GM18499 (cell line): Measurements from ENCODE around the gene PERCC1.

Source experiments
- ATAC-seq: cut with Tn5 transposase; IDR thresholded peaks from one replicate; pipeline ENCODE4 v1.9.1; 2021; ENCODE audit warnings: moderate number of reproducible peaks; ENCODE audit not compliant: insufficient read depth, unreplicated experiment

The PERCC1 gene

DNA sequence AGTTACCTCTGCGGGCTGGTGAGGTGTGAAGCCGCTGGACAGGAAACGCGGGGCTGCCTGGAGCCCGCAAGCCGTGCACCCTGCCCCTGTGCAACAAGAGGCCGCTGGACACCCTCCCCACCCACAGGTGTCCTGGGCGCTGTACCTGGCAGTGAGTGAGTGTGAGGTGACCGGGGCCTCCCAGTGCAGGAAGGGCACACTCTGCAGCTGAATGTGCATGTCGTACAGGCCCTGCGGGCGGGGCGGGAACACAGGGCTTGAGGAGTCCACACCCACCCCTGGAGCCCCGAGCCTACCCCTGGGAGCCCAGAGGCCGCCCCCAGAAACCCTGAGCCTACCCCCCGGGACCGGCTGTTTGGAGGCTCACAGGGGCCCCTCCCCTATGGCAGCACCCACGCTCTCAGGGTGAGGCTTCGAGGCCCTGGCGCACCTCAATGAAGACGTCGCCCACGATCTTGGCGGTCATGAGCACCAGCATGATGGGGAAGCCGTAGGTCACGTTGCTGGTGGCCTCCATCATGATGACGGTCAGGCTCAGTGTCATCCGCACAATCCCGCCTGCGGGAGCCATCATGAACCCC lies 17.7 kb downstream of the PERCC1 start:
- no peak for ATAC-seq

DNA sequence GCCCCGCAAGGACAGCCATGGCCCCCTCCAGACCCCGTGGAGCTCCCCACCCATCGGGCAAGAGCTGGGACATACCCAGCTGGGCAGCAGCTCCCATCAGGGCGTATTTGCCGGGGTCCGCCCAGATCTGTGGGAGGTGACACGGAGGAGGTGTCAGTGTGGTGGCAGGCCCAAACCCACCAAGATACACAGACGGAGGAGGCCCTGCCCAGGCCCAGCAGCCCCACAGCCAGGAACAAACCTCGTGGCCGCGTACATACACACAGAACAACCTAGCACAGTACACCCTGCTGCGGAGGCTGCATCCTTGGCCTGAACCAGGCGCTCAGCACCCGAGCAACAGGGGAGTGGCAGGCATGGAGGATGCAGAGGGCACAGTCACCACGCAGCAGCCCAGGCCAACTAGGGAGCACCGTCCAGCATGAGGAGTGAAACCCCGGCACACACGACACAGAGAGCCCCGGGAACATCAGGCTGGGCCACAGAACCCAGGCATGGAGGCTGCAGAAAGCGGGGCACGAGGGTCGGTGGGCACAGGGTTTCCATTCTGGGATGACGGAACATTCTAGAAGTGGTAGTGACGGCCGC lies 18.4 kb downstream of the PERCC1 start:
- ATAC-seq, result no peak

DNA sequence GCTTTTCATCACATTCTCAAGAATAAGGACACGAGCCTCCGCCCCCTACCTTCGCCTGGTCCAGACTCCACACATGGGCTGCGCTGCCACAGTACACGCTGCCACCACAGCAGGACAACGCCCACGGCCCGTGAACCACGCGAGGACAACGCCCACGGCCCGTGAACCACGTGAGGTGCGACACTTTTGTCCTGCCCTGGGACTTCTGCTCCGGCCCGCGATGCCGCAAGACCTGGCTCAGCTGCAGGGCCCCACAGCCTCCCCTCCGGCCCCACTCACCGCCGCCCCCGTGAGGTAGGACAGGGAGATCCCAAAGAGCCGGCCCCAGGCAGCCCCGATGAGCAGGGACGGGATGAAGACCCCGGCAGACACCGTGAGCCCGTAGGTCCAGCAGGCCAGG lies 19.3 kb downstream of the PERCC1 start:
- ATAC-seq, result no peak

DNA sequence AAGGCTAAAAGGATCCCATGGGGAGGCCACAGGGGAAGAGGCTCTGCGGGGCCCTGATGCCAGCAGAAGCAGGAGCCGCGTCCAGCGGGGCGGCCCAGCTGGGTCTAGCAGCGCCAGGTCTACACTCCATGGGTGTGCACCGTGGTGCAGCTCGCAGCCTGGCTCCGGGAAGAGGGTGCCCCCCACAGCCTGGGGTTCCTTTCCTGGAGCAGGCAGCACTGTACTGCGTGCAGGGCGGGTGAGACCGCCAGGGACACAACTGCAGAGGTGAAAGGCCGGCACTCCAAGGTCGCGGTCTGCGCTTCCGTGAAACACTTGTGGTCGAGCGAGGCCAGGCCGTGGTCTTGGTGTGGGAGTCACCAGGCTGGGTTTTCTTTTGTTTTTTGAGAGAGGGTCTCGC lies 20.0 kb downstream of the PERCC1 start:
- ATAC-seq, result no peak

DNA sequence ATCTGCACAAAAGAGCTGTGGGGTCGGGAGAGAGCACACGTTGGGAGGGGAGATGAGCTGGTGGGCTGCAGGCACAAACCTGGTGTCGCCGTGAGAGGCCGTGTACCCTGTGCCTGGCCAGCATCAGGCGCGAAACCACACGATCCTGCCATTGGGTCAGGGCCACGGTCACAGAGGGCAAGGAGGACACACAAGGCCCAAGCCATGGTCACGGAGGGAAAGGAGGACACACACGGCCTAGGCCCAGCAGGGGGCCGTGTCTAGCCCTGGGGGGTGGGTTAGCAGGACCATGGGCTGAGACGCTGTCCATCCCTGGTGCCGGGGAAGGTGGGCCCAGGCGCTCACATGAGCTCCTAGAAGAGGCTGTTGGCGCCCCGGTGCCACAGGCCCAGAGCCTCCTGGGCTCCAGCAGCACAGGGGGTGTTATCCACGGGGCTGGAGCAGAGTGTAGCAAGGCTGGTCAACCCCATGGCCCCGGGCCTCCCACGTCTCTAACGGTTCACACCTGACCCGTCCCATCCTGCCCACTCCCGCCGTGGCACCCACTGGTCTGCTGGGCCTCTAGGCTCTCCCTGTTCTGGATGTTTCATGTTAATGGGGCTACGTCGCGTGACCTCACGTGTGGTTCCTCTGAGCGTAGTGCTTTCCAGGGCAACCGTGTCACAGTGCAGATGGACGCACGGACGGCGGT lies 21.0 kb downstream of the PERCC1 start:
- no peak for ATAC-seq

DNA sequence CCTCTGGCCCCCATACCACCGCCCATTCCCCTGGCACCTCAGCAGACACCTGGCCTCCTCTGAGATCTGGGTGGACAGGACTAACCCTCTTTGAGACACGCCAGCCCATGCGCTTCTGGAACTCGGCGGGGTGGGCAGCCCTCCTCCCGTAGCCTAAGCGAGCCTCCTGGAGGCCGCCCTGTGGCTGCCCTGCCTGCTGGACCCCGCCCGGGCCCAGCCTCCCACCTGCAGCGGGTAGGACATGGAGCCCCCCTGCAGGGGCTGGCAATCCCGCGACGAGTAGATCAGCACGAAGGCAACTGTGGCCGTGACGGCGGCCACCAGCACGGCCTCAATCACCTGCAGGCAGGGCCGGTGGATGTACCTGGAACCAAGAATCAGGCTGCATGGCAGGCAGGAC lies 21.7 kb downstream of the PERCC1 start:
- ATAC-seq, result no peak

DNA sequence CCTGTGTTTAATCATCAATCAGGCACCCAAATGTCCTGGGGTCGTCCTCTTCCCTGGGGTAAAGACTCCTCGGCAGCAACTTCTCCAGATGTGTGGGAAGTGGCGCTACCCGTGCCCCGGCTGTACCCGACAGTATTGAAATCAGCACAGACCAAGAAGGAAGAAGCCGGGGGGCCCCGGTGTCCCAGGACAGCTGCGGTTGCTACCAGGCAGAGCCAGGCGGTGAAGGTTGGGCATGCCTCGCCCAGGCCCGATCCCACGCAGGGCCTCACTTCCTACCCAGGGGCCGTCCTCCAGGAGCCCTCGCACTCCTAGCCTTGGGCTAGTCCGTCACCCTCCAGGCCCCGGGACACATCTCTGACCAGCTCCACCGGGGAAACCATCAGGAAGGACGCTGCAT lies 22.4 kb downstream of the PERCC1 start:
- no peak for ATAC-seq

DNA sequence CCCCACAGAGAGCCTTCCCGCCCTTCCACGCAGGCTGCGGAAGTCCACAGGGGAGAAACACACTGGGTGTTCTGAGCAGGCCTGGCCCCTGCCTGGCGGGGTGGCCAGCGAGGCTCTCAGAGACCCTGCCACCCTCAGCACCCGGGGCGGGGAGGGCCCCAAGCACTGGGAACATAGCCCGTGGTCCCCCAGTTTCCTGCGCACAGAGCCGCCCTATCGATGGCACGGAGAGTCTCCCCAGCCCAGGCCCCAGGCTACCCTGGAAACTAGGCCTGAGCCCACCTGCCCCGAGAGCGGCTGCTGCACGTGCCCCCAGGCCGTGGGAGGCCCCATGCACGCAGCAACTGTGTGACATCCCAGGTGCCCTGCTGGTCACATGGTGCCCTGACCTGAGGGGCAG lies 23.7 kb downstream of the PERCC1 start:
- no peak for ATAC-seq

DNA sequence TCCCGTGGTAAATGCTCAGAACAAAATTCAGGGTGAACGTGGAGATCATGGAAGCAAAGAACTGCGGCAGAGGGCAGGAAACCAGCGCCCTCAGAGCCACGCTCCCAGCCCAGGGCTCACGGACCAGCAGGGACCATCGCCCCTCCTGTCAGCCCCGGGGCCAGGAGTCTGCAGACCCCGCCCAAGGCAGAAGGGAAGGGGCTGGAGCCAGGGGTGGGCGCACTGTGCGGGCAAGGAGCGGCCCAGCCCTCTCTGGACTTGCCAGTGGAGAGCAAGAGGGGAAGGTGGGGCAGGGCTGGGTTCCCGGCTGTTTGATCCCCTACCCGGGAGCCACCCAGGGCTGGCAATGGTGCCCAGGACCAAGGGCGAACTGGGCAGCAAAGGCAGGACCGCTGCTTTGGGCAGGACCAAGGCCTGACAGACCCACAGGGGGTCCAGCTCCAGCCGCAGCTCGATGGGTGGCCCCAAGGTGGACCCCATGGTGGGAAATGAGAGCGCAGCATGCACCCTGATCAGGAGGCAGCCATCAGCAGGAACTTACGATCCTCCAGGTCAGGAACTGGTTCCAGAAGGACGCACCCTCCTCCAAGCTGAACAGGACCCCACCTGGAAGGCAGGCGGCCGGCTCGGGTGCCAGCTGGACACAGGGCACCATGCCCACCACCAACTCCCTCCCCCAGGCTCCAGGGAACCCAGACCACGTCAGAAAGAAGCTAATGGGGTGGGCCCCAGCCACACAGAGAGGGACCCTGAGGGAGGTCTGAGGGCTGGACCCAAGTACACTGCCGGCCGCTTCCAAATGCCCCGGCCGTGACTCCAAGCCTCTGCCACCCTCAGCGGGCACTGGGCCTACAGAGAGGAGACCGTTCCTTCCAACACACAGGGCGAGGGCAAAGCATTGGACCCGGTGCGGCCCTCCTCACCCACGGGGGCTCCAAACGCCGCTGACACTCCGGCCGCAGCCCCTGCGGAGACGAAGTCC lies 24.6 kb downstream of the PERCC1 start:
- no peak for ATAC-seq

DNA sequence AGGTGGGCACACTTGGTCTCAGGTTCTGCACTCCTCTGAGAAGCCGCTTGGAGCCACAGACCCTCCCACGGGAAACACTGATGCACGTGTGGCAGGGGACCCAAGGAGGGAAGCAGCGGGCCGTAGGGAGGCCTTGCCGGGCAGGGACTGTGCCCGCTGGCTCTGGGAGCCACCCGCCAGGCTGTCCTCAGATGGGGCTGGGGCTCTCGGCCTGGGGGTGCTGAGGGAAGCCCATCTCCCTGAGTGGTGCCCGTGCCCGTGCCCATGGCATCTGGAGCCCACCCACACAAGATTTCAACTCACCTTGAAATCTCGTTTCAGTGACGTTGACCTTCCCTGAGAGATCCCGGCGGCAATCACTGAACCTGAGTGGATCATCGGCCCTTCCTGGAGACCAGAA lies 26.1 kb downstream of the PERCC1 start:
- ATAC-seq, result no peak

DNA sequence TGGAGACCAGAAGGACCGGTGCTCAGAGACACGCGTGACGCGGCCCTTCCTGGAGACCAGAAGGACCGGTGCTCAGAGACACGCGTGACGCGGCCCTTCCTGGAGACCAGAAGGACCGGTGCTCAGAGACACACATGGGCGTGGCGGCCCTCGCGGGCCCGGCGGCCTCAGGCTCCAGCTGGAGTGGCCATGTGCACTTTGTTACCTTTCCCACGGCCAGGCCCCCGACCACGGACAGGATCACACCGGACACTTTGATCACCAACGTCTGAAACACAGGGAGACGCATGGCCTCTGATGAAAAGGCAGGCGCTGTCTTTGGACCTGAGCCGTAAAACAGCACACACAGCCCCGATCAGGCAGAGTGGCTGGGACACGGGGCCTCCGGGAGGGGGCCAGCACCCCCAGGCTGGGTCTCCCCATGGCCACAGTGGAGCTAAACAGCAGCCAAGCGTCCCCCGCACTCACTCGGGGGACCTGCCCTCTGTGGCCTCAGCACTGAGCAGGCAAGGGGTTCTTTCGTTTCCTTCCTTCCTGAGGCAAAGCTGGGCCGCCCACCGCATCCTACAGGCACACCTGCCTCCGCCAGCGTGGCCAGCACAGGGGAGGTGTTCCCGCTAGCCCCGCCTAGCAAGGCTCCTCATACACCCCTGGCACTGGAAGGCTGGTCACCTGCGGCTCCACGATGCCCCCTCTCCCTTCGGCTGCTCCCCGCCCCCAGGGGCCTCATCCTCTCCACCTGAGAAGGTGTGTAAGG lies 26.8 kb downstream of the PERCC1 start:
- no peak for ATAC-seq

DNA sequence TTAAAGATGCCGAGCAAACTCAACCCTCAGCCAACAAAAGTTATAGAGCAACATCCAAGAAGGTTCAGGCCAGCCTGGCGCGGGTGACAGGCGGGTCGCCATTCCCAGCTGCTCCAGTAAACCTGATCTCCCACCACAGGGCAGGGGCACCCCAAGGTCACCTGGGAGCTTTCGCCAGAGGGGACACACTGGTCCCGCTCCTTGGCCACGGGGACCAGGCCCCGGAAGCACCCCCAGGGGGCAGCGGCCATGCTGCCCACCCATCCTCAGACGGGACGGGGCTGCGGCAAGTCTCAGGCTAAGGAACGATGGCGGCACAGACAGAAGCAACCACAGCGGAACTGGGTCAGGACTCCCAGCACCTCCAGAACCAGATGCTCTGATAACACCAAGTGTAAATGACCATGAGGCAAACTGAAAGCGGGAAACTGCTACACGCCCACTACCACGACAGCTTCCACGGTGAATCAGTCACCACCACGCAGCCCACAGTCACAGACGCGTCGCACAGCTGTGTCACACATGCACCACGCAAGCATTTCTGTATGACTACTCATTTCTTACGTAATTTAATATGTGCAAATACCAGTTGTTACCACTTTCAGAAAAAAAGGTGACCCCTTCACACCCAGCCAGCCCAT lies 27.6 kb downstream of the PERCC1 start:
- no peak for ATAC-seq

DNA sequence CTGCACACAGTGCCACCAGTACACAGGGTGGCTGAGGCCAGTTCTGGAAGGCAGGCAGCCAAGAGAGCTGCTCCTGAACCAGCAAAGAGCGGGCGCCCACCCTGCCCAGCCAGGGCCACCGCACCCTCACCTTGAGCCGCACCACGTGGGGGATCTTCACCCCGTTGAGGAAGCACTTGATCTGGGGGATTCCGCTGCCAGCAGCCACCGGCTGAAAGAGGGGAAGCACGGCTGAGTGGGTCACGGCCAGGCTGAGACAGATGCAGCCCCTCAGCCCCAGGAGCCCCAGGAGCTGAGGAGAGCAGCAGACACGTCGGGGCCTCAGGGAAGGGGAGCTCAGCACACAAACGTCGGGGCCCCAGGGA lies 28.1 kb downstream of the PERCC1 start:
- no peak for ATAC-seq

DNA sequence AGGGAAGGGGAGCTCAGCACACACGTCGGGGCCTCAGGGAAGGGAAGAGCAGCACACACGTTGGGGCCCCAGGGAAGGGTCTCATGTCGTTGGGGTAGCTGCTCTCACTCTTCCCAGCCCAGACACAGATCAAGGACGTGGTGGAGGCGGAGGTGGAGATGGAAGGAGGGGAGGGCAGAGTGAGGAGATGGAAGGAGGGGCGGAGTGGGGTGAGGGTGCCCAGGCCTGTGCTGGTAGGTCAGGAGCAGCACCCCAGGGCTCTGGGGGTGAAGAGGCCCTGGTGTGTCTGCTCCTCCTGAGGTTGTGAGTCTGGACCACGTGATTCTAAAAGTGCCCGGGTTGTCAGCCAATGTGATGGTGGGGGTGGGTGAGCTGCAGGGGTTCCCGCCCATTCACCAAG lies 29.1 kb downstream of the PERCC1 start:
- no peak for ATAC-seq

DNA sequence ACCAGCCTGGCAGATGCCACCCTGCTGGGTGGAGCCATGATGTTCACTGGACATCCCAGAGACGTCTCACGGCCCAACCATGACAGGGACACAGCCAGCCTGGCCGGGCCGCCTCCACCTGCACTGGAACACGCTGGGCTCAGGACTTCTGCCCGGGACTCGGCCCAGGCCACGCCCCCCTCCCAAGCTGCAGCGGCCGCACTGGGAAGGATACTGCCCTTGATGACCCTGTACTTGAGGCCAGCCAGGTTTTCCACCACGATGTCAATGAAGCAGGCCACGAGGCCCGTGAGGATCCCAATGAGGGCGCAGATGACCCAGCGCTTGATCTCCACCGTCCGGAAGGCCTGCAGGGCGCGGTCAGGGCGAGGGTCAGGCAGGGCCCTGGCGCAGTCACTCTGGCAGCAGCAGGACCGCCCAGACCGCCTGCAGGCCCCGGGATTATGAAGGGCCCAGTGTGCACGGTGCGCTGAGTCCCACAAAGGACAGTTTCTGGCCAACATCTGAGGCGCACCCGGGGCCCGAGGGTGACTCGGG lies 29.8 kb downstream of the PERCC1 start:
- no peak for ATAC-seq

DNA sequence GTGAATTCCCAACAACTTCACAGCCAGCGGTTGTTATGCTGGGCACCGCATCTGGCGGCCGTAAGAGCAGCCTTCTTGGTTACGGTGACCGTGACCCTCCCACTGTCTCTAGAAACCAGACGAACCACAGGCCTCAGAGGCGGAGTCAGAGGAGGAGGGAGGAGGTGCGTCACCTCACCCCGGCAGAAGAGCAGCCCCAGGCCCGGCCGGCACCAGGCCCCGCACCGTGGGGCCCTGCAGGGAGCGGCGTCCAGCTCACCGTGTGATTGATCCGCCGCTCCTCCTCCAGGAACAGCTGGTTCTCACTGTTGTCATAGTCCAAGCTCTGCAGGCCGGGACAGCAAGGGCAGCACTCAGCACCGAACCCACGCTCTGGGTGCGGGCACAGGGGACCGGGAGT lies 30.3 kb downstream of the PERCC1 start:
- ATAC-seq, result no peak

DNA sequence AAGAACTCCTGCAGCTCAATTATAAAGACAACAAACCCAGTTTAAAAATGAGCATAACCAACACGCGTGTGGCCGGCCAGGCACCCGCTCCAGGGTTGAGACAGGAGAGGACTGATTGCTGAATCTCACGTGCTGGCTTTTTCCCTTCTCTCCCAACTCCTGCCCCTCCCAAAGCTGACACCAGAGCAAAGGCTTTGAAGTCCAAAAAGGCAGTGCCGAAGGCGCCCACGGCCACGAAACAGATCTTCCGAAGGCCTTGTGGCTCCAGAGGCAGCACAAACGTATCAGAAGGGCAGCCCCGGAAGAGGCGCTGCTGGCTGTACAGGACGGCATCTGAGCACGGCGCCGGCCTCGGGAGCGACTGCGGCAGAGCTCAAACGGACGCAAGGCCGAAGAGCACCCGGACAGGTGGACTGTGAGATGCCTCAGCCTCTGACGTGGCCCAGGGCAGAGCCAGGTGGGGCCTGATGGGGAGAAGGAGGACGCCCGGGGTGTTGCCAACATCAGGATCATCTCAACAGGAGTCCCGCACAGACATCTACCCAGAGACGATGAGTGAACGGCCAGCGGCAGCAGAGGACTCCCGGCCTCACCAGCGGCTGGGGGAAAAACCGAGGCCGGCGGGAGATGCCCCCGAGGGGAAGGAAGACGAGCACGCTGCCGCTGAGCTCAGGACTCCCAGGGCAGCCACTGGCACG lies 33.5 kb downstream of the PERCC1 start:
- ATAC-seq, result no peak

DNA sequence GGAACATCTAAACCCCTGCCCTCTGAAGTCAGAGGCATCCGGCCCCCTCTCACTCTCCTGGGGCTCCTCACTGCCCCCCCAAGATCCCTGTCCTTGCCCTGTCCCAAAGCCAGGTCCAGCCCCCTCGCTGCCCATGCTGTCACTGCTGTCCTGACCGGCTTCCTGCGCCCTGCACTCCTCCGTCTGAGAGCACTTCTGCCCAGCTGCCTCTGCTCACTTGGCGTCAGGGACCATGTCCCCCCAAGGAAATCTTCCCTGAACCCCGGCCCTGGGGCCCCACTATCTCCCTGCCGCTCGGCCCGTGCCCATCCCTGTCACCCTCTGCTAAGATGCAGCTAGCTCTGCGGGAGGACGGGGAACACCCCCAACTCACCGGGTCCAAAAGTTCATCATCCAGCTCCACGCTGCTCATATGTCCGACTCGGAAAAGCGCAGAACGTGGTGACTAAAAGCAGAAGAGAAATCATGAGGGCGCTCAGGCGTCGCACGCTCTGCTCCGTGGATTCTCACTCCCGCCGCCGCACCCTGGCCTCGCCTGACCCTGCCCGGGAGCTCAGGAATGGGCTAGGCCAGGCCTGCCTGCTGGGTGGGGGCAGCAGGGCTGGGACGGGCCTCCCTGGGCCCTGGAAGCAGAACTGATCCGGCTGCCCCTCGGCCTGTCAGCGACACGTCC lies 34.2 kb downstream of the PERCC1 start:
- no peak for ATAC-seq

DNA sequence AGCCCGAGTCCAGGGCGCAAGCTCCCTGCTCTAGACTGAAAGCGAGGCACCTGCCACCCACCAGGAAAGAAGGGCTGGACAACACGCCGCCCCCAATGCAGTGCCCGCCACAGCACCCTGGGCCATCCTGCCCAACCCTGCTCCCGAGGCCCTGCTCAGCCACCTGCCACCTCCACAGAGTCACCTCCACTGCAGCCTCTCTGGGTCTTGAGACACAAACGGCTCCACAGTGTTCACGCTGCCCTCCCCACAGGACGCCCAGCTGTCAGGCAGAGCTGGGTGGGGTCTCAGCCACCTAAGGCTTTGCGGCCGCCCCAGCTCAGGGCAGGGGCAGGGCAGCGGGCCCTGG lies 34.7 kb downstream of the PERCC1 start:
- ATAC-seq, result no peak
